Hematopoietic multipotent progenitor cell treated with erythropoietin and hydrocortisone succinate and interleukin-3 and kit ligand, for 8 days (in vitro differentiated cells): ENCODE data around the gene CXCL3.
"Not testable (repeated sequence)": the region's sequence is repeated elsewhere in the genome, so short reads cannot be mapped to it uniquely, and the experiment has no call there.

Experiments
- DNase-seq: peaks from one replicate; pipeline ENCODE4 v3.0.0-alpha.2; 2015

The CXCL3 gene

DNA sequence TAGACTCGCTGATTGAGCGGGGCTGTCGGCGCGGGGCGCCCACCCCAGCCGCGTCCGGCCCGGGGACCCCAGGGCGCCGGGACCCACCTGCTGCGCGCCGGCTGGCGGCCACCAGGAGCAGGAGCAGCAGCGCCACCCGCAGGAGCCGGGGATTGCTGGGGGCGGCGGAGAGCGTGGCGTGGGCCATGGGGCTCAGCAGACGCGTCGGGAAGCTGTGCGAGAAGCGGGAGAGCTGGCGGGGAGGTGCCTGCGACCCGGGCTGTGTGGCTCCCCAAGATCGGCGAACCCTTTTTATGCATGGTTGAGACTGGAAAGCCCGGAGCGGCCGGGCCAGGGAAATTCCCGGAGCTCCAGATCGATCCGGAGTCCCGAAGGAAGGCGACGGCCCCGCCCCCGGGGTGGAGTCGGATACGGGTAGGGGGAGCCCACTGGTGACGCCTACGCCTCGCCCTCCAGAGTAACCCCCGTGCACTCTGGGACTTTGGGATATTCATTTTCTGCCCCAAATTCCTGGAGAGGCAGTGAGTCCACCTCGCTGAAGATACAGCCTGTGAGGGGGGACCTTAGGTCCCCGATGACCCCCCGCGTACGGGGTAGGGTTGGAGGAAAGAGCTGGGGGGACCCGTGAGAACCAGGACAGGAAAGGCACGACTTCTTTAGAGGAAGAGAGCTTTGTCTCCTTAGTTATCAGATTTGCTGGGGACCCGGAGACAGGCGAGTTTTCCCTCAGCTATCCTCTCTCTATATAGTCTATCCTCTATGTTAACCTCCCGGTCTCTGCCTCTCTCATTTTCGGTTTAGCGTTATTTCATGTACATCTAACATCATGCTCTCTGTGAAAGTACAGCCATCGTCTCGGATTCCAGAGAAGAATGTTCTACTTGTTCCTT is at the start of gene CXCL3:
Gene CXCL3, minus strand, starts transcription at position 265 of the 890 bp plus-strand sequence. Its CDS starts 78 bp downstream, at position 187.
- DNase-seq = peak; percentile 48

DNA sequence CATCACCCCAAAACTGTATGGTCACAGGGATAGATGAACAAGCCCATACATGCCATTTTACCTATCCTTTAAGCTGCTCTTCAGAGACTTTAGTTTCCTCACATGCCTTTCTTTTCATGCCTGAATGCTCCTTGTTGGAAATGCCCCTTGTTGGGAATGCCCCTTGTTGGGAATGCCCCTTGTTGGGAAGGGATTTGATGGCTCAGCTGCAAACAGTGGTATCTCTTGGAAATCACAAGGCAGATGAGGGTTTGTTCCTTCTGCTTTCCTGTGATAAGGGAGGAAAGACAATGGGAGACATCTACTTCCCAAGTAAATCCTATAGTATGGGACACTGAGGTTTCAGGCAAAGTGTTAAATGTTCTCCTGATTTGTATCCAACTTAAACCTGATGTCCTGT is 49.0 kb upstream of the CXCL3 start:
- no peak for DNase-seq

DNA sequence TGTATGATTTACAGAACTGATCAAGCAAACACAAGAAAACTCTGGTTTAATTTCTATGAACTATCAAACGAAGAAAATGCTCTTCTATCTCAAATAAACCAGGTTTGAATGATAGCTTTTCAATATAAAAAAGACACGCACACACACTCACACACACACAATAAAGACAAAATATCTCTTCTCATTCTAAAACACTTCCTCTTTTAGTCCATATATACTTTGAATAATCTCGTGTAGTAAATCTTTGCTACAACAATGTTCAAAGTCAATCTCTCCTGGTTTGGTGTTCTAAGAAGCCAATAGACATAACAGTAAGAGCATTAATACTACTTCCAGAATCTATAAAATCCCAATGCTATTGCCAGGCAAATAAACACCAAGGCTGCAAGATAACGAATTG is 47.2 kb upstream of the CXCL3 start:
- DNase-seq = no peak

DNA sequence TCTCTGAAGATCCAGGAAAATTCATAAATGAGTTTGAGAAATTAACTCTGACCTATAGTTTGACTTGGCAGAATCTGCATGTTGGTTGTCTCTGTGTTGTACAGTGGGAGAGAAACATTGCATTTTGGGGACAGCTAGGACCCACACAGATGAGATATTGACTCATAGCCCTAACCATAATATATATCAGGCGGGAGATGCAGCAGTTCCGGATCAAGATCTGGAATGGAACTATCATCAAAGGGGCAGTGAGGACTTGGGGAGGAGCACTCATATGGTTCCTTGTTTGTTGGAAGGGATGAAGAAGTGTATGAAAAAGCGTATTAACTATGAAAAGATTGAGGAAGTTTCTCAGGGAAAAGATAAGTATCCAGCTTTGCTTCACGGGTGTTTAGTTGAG is 46.5 kb upstream of the CXCL3 start:
- DNase-seq = no peak

DNA sequence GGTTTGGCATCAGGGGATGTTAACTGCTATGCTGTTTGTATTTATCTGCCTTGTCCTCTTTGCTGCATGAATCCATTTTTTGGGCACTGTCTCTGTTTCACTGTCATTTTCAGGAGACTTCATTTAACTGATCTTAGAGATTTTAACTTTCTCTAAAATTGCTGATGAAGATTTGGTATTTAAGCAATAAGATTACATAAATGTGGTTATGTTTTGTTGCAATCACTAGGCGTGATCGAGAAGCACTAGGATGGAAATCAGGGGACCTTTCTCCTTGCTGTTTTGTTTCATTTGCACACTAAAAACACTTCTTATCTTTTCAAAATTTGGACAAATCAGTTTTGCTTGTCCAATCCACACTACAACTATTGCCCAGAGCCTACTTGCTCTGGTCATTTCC is 45.1 kb upstream of the CXCL3 start:
- DNase-seq = no peak

DNA sequence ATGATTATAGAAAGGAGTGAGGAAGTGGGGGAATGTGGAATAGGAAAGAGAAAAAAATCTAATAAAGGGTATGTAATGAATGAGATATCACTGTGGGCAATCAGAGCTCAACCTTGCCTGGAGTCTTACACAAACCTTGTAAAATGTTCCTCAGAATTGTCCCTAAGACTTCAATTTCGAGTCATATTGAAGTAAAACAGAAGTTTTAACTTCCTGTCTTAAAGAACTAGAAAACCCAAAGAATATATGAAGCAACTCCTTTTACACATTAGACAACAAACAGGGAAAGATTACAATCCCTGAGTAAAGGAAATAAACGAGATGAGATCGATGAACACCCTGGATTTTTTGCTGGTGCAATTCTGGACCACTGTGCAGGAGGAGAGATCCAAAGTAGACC is 42.5 kb upstream of the CXCL3 start:
- no peak for DNase-seq

DNA sequence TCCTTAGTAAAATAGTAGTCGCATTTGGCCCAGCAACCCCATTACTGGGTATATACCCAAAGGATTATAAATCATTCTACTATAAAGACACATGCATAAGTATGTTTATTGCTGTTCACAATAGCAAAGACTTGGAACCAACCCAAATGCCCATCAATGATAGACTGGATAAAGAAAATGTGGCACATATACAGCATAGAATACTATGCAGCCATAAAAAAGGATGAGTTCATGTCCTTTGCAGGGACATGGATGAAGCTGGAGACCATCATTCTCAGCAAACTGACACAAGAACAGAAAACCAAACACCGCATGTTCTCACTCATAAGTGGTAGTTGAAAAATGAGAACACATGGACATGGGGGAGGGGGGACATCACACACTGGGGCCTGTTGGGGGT is 41.9 kb upstream of the CXCL3 start:
- DNase-seq = not testable (repeated sequence)

DNA sequence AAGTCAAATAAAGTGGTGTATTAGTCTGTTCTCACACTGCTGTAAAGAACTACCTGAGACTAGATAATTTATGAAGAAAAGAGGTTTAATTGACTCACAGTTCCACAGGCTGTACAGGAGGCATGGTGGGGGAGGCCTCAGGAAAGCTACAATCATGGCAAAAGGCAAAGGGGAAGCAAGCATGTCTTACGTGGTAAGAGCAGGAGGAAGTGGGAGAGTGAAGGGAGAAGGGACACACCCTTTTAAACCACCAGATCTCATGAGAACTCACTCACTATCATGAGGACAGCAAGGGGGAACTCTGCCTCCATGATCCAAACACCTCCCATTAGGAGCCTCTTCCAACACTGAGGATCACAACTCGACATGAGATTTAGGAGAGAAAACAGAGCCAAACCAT is 40.5 kb upstream of the CXCL3 start:
- peak; percentile 24 for DNase-seq

DNA sequence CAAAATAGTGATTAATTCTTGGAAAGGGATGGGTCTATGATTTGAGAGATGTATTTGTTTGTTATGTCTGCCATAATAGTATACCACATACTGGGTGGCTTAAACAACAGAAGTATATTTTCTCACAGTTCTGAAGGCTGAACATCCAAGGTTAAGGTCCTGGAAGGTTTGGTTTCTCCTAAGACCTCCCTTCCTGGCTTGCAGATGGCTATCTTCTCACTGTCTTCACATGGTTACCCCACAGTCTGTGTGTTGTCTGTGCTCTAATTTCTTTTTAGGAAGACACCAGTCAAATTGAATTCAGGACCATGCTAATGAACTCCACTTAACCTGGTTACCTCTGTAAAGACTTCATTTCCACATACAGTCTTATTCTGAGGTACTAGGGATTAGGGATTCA is 34.9 kb upstream of the CXCL3 start:
- no peak for DNase-seq

DNA sequence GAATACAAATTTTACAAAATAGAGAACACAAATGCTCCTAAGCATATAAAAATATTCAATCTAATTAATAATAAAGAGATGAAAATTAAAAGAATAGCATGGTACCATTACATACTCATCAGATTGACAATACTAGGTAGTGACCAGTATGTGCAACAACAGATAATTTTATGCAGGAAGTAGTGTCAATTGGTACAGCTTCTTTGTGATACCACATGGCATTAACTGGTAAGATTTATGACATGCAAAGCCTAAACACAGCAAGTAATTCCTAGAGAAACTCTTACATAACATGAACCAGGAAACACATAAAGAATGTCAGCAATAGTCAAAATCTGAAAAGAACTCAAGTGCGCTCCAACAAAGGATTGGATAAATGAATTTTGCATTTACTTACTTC is 34.2 kb upstream of the CXCL3 start:
- no peak for DNase-seq

DNA sequence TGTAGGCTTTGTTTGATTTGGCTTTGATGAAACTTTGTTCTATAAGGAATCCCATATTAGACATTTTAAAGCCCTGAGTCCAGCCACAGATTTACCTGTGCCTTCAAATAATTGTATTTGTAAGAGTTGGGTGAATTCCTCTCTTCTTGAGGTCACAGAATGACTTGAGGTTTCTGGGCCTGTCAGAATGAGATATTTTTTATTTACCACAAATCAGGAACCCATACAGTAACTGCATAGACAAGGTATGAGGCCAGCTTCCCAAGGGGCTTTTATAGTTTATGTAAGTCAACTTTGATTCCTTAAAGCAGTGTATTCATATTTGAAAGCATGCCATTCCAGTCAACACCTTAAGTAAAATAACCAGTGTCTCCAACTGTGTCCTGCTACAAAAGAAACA is 29.1 kb upstream of the CXCL3 start:
- DNase-seq = no peak

DNA sequence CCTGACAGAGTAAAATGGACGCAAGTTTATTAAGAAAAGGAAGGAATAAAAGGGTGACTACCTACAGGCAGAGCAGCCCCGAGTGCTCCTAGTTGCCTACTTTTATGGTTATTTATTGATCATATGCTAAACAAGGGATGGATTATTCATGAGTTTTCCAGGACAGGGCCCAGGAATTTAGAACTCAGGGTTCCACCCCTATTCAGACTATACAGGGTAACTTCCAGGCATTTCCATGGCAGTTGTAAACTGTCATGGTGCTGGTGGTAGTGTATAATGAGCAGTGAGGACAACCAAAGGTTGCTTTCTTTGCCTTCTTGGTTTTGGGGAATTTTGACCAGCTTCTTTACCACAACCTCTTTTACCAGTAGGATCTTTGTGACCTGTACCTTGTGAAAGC is 27.7 kb upstream of the CXCL3 start:
- DNase-seq = no peak

DNA sequence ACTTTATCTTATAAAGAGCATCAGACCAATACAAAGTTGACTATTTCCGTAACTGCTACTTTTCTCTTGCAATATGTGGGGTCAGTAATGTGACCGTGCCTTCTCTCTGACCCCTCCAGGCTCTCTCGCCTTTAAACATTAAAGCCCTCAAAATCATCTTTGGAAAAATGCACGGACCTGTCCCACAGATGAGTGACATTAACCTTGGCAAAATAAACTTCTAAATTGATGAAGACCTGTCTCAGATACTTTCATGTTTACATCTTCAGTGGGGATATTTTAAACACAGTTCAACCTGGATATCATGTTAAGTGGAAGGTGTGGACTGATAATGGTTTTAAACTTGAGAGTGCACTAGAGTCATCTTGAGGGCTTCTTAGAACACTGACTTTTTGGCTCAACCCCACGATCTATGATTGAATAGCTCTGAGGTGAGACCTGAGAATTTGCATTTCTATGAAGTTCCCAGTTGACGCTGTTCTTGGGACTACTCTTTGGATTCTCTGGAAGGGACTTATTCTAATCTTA is 26.7 kb upstream of the CXCL3 start:
- DNase-seq = no peak

DNA sequence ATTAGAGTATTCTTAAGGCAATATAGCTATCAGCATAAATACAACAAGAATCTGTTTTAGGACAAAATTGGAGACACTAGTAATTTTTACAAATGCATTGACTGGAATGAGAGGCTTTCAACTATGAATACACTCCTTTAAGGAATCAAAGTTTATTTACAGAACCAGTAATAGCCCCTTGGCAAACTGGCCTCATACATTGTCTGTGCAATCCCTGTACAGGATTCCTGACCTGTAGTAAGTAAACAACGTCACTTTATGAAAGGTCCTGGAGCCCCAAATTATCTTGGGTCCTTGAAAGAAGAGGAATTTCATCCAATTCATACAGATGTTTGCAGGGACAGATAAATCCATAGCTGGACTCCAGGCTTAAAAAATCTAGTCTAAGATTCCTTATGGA is 25.4 kb upstream of the CXCL3 start:
- no peak for DNase-seq

DNA sequence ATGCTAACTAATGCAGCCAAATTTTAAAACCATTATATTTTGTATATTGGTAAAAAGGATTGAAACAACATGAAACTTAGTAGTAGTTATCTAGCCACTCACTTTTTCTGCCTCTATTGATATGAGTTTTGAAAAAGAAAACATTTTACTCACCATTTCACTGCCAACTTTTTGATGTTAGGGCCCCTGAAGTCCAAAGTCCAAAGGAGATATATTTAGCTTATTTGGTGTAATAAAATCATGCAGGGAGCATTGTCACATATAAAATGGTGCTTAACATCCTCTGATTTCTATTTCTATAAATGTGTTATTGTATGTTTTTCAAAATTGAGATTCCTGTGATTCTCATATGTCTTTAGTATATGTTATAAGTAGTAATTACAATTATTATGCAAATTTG is 24.5 kb upstream of the CXCL3 start:
- DNase-seq = no peak

DNA sequence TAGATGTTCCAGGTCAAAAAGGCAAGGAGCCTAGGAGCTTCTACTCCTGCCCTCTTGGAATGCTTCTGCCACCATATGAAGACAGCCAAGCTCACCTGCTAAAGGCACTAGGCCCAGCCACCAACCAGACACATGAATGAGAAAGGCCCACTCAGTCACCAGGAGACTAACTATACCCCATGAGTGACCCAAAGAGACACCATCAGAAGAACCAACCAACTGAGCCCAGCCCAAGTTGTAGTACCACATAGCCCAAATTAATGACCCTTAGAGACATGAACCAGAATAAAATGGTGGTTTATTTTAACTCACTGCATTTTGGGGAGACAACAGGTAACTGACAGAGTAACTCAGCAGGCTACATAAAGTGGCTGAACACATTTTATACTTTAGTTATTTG is 22.9 kb upstream of the CXCL3 start:
- no peak for DNase-seq

DNA sequence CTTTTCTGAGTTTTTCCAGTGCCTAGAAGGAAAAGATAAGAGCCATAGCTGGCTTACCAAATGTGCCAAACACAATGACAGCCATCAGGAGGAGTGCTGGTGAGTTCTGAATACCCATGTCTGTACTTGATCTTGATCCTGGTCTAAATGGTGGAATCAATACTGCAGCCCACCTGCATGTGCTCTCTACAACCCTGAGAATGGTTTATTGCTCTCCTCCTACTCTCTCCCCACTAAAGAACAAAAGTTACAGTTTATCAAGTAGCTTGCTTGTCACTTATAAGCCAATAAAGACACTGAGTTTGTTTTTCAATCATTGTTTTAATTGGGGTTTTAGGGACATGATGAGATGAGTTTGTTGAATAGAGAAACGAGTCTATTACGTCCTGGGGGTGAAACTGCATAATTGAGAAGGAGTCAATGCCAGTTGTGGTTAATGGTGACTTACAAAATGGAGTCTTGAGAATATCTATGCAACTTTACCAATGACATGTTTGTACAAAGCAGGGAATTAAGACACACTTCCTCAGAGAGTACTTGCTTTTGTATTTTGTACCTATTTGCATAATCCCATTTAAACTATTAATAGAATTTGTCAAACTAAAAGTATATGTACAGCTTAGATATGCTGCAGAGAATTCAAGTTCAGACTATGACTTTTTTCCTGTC is 20.8 kb upstream of the CXCL3 start:
- DNase-seq = no peak

DNA sequence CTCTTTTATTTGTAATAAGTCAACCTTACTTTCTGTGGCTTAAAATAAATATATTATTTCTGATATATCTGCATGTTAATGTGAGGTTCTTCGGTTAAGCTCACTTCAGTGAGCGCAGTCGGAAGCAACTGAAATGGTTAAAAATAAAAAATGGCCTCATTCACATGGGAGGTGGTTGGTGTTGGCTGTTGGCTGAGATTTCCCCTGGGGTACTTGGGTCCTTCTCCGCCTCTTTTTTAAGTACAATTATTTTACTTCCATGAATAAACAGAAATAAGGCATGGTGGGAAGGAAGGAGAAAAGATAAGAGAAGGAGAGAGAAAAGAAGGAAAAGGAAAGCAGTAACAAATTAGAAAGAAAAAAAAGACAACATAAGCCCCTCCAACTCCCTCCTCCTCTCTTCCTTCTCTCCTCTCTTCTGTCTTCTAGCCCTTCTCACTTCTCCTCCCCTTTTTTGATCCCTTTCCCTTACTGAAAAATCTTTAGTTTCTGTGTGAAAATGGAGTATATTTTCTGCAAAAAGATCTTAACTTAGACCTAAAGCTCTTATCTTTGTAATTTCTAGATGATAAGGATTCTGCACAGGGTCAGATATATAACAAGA is 19.7 kb upstream of the CXCL3 start:
- DNase-seq = no peak

DNA sequence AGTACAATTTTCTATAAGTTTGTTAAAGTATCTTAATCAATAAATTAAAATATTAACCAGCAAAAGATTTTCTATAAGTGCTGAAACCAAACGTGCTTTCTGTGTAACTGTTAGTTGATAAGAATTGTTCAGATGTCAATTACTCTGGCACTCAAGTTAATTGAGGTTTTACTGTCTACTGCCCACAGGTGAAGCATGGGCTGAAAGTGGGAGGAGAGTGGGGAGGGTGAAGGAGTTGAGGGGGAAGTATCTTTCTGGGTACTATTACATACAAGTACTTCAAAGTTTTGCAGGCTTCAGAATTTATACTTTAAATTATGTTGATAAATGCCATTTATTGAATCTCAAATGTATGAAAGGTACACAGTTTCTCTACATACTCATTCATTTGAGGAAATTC is 19.1 kb upstream of the CXCL3 start:
- peak; percentile 39 for DNase-seq

DNA sequence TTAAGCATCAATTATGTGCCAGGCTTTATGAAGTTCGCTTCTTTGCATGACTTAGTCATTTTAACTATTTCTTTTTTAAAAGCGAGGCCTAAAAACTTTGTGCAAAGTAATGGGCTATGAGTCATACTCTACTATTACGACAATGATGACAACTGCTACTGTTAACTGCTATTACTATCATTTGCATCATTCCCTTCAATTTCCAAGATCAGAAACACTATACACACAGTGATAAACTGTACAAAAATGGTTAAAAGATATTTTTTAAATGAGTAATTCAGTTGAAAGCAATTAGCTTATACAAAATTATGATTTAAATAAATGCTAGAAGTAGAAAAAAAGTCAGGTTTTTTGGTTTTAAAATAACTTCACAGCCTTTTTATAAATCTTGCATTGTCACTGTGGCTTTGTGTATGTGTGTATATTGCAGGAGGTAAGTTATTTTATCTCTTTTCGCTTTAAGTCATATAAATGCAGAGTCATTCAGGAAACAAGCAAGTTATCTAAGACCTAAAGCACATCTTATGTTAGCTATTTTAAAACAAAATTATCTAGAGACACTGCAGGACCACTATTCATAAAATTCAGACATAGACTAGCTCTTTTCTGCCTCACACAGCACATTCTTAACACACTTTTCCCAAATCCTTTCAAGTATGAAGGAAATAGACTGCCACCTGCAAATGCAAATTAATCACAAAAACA is 18.5 kb upstream of the CXCL3 start:
- peak; percentile 84 for DNase-seq

DNA sequence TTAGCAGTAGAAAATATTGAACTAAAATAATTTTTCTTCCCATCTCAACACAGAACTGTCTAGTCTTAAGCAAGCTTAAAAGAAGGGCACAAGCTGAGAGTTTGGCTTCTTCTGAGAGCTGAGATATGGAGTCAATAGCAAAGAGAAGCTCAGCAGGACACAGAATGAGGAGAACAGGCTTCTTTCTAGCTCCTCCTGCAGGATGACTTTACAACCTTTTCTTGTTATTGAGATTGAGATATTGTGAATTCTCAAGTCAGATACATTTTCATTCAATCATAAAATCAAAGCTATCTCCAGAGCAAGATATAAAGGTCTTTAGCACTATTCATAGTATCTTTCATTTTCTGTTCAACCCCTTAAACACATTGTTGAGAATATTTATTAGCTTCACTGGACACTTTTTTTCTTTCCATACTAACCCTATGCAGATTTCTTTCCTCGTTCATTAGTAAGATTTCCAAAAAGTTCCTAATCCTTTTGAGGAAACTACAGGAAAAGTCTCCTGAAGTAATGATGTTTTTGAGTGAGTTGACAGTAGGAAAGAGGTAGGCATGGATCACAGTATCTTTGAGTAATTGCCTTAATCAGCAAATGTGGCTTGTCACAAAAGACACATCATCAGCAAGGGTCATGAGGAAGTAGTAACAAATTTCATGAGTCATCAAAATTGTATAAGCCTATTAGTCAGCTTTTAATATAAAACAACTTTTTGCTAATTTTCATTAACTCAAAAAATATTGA is 17.8 kb upstream of the CXCL3 start:
- peak; percentile 79 for DNase-seq

DNA sequence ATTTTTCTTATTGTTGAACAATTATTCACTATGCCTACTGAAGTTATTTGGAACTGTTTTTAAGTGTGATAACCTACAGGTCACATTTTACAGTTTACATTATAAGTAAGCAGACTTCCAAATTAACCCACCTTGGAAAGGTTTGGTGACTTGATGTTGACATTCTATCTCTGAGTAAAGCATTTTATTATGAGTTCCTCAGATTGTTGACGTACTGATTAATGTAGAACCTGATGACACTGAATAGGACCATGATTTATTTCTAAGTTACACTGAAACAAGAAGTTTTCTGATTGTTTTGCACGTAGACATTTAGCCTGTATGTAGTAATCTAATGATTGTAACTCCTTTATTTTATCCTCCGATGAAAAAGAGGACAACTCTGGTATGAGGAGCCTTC is 17.0 kb upstream of the CXCL3 start:
- DNase-seq = no peak
